Stimulated activated CD8-positive, alpha-beta memory T cell treated with anti-CD3 and anti-CD28 coated beads, Interleukin-7, amount 100 ng/mL, for 4 hours (primary cell): ENCODE data around the gene CNOT4.

ENCODE experiments used
- DNase-seq, 2 donors: peaks; one replicate each; pipeline ENCODE4 v3.0.0-alpha.2; 2020; ENCODE audit warnings: low read depth in 2 of 2

The CNOT4 gene

GRCh38 chr7:135509839-135510591 lies at the start of gene CNOT4:
CNOT4 (minus strand) TSS chr7:135510102; CDS start chr7:135438331, 71,771 bp downstream.
- DNase-seq: peak; percentile 94 to 97

- DNase-seq: no peak
These were observed 49.0 kb upstream of the CNOT4 start for GRCh38 chr7:135558881-135559280.

GRCh38 chr7:135558337-135558767 lies 48.5 kb upstream of the CNOT4 start:
- peak; percentile 42 to 45 for DNase-seq

- DNase-seq: peak; percentile 43 to 55
These were observed 47.8 kb upstream of the CNOT4 start, which contains the start of gene NUP205 for GRCh38 chr7:135557455-135558336. NUP205 (plus strand) TSS chr7:135557917; CDS start chr7:135557945, 28 bp downstream.

GRCh38 chr7:135553346-135553745 lies 43.4 kb upstream of the CNOT4 start:
- DNase-seq: no peak

GRCh38 chr7:135552148-135552547 lies 42.2 kb upstream of the CNOT4 start:
- DNase-seq: no peak

- no peak for DNase-seq
These were observed 40.3 kb upstream of the CNOT4 start for GRCh38 chr7:135550196-135550595.

- no peak for DNase-seq
These were observed 31.1 kb upstream of the CNOT4 start for GRCh38 chr7:135541029-135541428.

- no peak for DNase-seq
These were observed 29.7 kb upstream of the CNOT4 start for GRCh38 chr7:135539629-135540028.

- no peak for DNase-seq
These were observed 28.5 kb upstream of the CNOT4 start for GRCh38 chr7:135538376-135538775.

GRCh38 chr7:135537905-135538304 lies 28.0 kb upstream of the CNOT4 start:
- DNase-seq: no peak

- DNase-seq: no peak
These were observed 27.6 kb upstream of the CNOT4 start for GRCh38 chr7:135537453-135537852.

GRCh38 chr7:135536150-135536549 lies 26.2 kb upstream of the CNOT4 start:
- DNase-seq: no peak

GRCh38 chr7:135527025-135527424 lies 17.1 kb upstream of the CNOT4 start:
- DNase-seq: no peak

- DNase-seq: no peak
These were observed 15.5 kb upstream of the CNOT4 start for GRCh38 chr7:135525426-135525825.

- no peak for DNase-seq
These were observed 13.2 kb upstream of the CNOT4 start for GRCh38 chr7:135523146-135523545.

- no peak for DNase-seq
These were observed 12.6 kb upstream of the CNOT4 start for GRCh38 chr7:135522509-135522908.

GRCh38 chr7:135519871-135520270 lies 10.0 kb upstream of the CNOT4 start:
- DNase-seq: no peak

GRCh38 chr7:135519233-135519688 lies 9.4 kb upstream of the CNOT4 start:
- DNase-seq: no peak

GRCh38 chr7:135518748-135519147 lies 8.8 kb upstream of the CNOT4 start:
- no peak for DNase-seq

GRCh38 chr7:135517060-135517459 lies 7.2 kb upstream of the CNOT4 start:
- no peak for DNase-seq

GRCh38 chr7:135514856-135515255 lies 5.0 kb upstream of the CNOT4 start:
- no peak for DNase-seq
